Caco-2 (cell line): ENCODE measurements around the gene PTPRN2. TPM values are rescaled to one million over a fixed set of nuclear protein-coding genes. Genes with fewer than 3 reads are reported as not detected.

Experiments
- BruUV-seq: library from RNA; stranded (reverse); fragments of 400-500 nt; replicated peaks from 2 replicates; lab custom pipeline; 2021; lab: Mats Ljungman, UMichigan
- CTCF ChIA-PET: fragments of 300-600 bp; sonication (Branson Sonifier 250); formaldehyde crosslinking; loops from one replicate; lab custom pipeline; 2022; ENCODE audit warnings: antibody characterized with exemption; lab: Charles Lee
- POLR2A ChIA-PET: fragments of 300-600 bp; sonication (Branson Sonifier 250); formaldehyde crosslinking; loops from one replicate; lab custom pipeline; 2022; ENCODE audit warnings: antibody characterized with exemption; lab: Charles Lee
- DNase-seq, 2 experiments: peaks; one replicate each; pipeline versions ENCODE4 v3.0.0 to v3.0.0-alpha.2; 2020 to 2022
- H3K27me3 ChIP-seq: replicated peaks from 2 replicates; pipeline ENCODE4 v1.6.0; 2011; ENCODE audit warnings: low read length; ENCODE audit not compliant: control insufficient read depth, insufficient read depth
- H3K36me3 ChIP-seq: 2 replicates; pipeline ENCODE4 v1.5.1; 2011; ENCODE audit warnings: low read length; ENCODE audit not compliant: control insufficient read depth, insufficient read depth
- H3K4me1 ChIP-seq: fragments of 250-450 bp; sonication (Bioruptor Pico); 2 replicates; pipeline ENCODE4 v1.5.1; 2020; ENCODE audit warnings: mild to moderate bottlenecking
- H3K4me3 ChIP-seq: 2 replicates; pipeline ENCODE4 v1.5.1; 2011; ENCODE audit warnings: low read depth, mild to moderate bottlenecking, control low read depth, low read length
- H3K9me3 ChIP-seq: fragments of 250-450 bp; sonication (Bioruptor Pico); 2 replicates; pipeline ENCODE4 v1.5.1; 2020; ENCODE audit warnings: mild to moderate bottlenecking, moderate library complexity
- H3K27ac Mint-ChIP-seq: one replicate; pipeline ENCODE4 v1.8.0; 2022; ENCODE audit warnings: mixed read lengths; ENCODE audit not compliant: unreplicated experiment
- H3K27me3 Mint-ChIP-seq: one replicate; pipeline ENCODE4 v1.8.0; 2022; ENCODE audit warnings: mixed read lengths; ENCODE audit not compliant: insufficient read depth, unreplicated experiment
- H3K36me3 Mint-ChIP-seq: one replicate; pipeline ENCODE4 v1.8.0; 2022; ENCODE audit warnings: mild to moderate bottlenecking, mixed read lengths; ENCODE audit not compliant: insufficient read depth, unreplicated experiment
- H3K4me1 Mint-ChIP-seq: one replicate; pipeline ENCODE4 v1.8.0; 2022; ENCODE audit warnings: low read depth, mixed read lengths; ENCODE audit not compliant: unreplicated experiment
- H3K4me3 Mint-ChIP-seq: one replicate; pipeline ENCODE4 v1.8.0; 2022; ENCODE audit warnings: mild to moderate bottlenecking, moderate library complexity, mixed read lengths; ENCODE audit not compliant: unreplicated experiment
- H3K9me3 Mint-ChIP-seq: one replicate; pipeline ENCODE4 v1.8.0; 2022; ENCODE audit warnings: mixed read lengths; ENCODE audit not compliant: unreplicated experiment
- intact Hi-C: fragments of 100-400 bp; cut with micrococcal nuclease; formaldehyde crosslinking; loops from one replicate; pipeline ENCODE4 v1.10.0; 2022; ENCODE audit not compliant: unreplicated experiment
- total RNA-seq: library from RNA; stranded (reverse); gene quantifications from 2 replicates; pipeline ENCODE4 v1.2.3, GENCODE V29; 2022
- TF ChIP-seq, protein P1 (sequence below), 2 experiments: fragments of 200-600 bp in 1 of 2; IDR thresholded peaks; 1 replicate in 1 of 2; 2 replicates in 1 of 2; pipeline versions ENCODE4 v1.5.1 to v1.8.0; 2011 to 2022; ENCODE audit warnings: antibody characterized with exemption in 1 of 2, control low read depth in 1 of 2, inconsistent platforms in 1 of 2, low read depth in 1 of 2, low read length in 1 of 2, mild to moderate bottlenecking in 1 of 2, moderate library complexity in 1 of 2; ENCODE audit not compliant: insufficient read depth in 1 of 2, severe bottlenecking in 1 of 2, unreplicated experiment in 1 of 2

The PTPRN2 gene
- total RNA-seq, 1 experiment from 2014 or later = 1.4 TPM

DNA sequence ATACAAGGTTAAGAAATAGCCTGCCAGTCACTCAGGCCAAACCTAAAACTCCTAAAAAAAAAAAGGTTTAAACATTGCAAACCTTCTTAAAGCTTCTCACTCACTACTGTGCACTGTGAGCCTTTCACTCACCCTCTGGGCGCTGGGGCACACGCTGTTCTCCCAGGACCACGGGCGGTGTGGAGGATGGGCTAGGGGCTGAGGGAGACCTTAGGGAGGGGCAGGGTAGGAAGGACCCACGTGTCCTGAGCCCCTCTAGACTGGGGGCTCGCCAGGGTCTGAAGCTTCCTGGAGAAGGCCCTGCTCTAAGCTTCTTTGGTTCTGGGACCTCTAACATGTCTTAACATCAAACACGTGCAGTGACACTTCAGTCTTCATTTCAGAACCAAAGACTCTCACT lies 681.0 kb downstream of the PTPRN2 start:
- no TSS peak for BruUV-seq
- Mint-ChIP-seq H3K27ac (no peak overlapping the region), H3K4me1 (no peaks in the 10 kb centered on the region), H3K36me3 (peaks cover 6% of the 10 kb centered on the region), H3K9me3 (no peaks in the 10 kb centered on the region), H3K27me3 (no peaks in the 10 kb centered on the region), H3K4me3 (no peak overlapping the region)
- CTCF ChIA-PET = no interaction called here
- no peak for DNase-seq
- Histone ChIP-seq H3K4me3 (no peak overlapping the region), H3K4me1 (no peaks in the 10 kb centered on the region), H3K27me3 (no peaks in the 10 kb centered on the region), H3K36me3 (no peaks in the 10 kb centered on the region), H3K9me3 (no peaks in the 10 kb centered on the region)
- intact Hi-C loops = no loop called here
- POLR2A ChIA-PET = no interaction called here
- TF ChIP-seq, protein P1, sequence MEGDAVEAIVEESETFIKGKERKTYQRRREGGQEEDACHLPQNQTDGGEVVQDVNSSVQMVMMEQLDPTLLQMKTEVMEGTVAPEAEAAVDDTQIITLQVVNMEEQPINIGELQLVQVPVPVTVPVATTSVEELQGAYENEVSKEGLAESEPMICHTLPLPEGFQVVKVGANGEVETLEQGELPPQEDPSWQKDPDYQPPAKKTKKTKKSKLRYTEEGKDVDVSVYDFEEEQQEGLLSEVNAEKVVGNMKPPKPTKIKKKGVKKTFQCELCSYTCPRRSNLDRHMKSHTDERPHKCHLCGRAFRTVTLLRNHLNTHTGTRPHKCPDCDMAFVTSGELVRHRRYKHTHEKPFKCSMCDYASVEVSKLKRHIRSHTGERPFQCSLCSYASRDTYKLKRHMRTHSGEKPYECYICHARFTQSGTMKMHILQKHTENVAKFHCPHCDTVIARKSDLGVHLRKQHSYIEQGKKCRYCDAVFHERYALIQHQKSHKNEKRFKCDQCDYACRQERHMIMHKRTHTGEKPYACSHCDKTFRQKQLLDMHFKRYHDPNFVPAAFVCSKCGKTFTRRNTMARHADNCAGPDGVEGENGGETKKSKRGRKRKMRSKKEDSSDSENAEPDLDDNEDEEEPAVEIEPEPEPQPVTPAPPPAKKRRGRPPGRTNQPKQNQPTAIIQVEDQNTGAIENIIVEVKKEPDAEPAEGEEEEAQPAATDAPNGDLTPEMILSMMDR (IDR thresholded peaks at IDR 0.05; ENCODE audit: insufficient read depth in 1 of 2, low read depth in 1 of 2, low read length in 1 of 2, severe bottlenecking in 1 of 2, unreplicated experiment in 1 of 2) = no peak

DNA sequence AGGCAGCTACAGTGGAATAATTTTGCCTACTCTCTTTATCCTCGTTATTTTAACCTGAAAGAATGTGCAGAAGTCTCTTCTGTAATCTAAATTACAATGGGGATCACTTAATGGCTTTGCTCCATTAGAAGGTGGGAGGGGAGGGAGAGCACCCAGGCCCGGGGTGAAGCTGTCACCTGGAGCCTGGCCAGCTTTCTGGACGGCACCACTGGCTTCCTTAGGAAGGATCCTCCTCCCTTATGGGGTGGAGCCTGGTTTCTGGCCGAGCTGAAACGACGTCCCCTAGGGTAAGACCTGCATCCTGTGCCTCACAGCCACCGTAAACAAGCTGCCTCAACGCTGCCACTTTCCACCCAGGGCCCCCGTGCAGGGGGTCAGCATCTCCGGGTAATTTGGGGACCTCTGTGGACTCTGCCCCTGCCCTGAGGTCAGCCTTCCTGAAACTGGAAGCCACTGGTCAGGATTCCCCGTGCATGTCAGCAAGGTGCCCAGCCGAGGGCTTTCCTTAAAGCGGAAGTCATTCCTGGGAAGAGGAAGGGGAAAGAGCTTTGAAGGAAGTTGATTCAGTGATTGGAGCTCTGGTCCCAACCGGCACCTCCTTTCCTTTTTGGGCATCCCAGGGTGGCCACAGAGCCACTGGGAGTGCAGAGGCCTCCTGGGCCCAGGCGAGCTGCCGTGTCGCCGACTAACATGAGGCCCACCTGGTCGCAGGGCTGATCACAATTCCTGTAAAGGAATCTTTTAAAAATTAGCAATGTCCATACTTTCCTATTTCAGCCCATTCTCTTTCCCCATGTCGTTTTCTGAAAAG lies 681.8 kb downstream of the PTPRN2 start:
- no peak for DNase-seq
- peaks cover 6% of the 10 kb centered on the region for H3K36me3 Mint-ChIP-seq
- H3K27ac Mint-ChIP-seq = no peak overlapping the region
- H3K27me3 Mint-ChIP-seq = no peaks in the 10 kb centered on the region
- TF ChIP-seq, protein P1 (IDR thresholded peaks at IDR 0.05; ENCODE audit: insufficient read depth in 1 of 2, low read depth in 1 of 2, low read length in 1 of 2, severe bottlenecking in 1 of 2, unreplicated experiment in 1 of 2) = no peak
- H3K36me3 ChIP-seq = no peaks in the 10 kb centered on the region
- H3K9me3 Mint-ChIP-seq = peaks cover 4% of the 10 kb centered on the region
- H3K9me3 ChIP-seq = no peaks in the 10 kb centered on the region
- H3K4me3 Mint-ChIP-seq = no peak overlapping the region
- H3K4me1 Mint-ChIP-seq = no peaks in the 10 kb centered on the region
- ChIA-PET POLR2A (no interaction called here), CTCF (no interaction called here)
- intact Hi-C loops = no loop called here
- BruUV-seq = no TSS peak
- H3K4me3 ChIP-seq = no peak overlapping the region
- H3K4me1 ChIP-seq = no peaks in the 10 kb centered on the region
- H3K27me3 ChIP-seq = no peaks in the 10 kb centered on the region

DNA sequence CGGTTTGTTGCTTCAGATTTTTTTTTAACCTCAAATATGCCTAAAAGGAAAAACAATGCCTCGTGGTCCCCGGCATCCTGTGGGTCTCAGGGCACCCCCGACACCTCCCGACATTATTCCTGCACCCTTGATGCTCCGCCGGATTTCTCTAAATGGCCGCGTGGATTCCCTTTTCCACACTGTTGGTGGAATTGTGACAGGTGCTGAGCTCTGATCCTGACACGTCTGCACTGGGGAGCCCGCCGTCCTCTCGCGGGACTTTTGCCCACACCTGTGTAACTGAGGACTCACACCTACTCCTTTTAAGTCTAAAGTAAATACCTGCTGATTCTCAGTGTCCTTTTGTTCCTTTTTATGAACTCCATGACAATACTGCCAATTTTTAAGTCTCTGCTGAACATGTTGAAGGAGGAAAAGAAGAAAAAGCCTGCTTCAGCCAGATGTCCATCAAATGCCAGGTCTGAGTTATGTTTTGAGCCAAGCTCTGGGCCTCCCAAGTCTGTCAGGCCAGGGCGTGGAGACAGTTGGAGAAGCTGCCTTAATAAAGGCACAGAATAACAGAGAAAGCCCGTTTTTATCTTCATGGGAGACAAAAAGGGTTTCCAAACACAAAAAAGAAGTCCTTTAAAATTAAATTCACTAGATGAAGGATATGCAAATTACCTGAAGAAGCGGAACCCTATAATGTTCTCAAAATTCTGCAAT lies 682.6 kb downstream of the PTPRN2 start:
- H3K36me3 Mint-ChIP-seq = peaks cover 6% of the 10 kb centered on the region
- no peak overlapping the region for H3K27ac Mint-ChIP-seq
- H3K9me3 Mint-ChIP-seq = peaks cover 6% of the 10 kb centered on the region
- no peaks in the 10 kb centered on the region for H3K27me3 Mint-ChIP-seq
- Histone ChIP-seq H3K27me3 (no peaks in the 10 kb centered on the region), H3K4me1 (no peaks in the 10 kb centered on the region), H3K4me3 (no peak overlapping the region), H3K36me3 (no peaks in the 10 kb centered on the region), H3K9me3 (no peaks in the 10 kb centered on the region)
- CTCF ChIA-PET = no interaction called here
- H3K4me1 Mint-ChIP-seq = no peaks in the 10 kb centered on the region
- POLR2A ChIA-PET = no interaction called here
- no peak for DNase-seq
- TF ChIP-seq, protein P1 (IDR thresholded peaks at IDR 0.05; ENCODE audit: insufficient read depth in 1 of 2, low read depth in 1 of 2, low read length in 1 of 2, severe bottlenecking in 1 of 2, unreplicated experiment in 1 of 2) = no peak
- BruUV-seq = no TSS peak
- intact Hi-C loops = no loop called here
- H3K4me3 Mint-ChIP-seq = no peak overlapping the region
